Activated T-helper 2 cell treated with anti-CD3 and anti-CD28 coated beads, Interferon-gamma antibody, Interleukin-2, Interleukin-4, amounts not matched to agents 10 μg/mL and 5 μg/mL and 100 μg/mL, durations not matched to agents 14 hours and 24 hours and 36 hours (primary cell): ENCODE measurements around the gene GPAT3. TPM values are rescaled to one million over a fixed set of nuclear protein-coding genes. Genes with fewer than 3 reads are reported as not detected.

ENCODE experiments used
- DNase-seq: peaks from one replicate; pipeline ENCODE4 v3.0.0; 2021; ENCODE audit warnings: low spot score
- H3K27ac Mint-ChIP-seq: one replicate; pipeline ENCODE4 v1.8.0; 2021; ENCODE audit warnings: mixed read lengths
- H3K27me3 Mint-ChIP-seq: one replicate; pipeline ENCODE4 v1.8.0; 2021; ENCODE audit warnings: low read depth, mixed read lengths
- H3K36me3 Mint-ChIP-seq: one replicate; pipeline ENCODE4 v1.8.0; 2021; ENCODE audit warnings: low read depth, mixed read lengths
- H3K4me1 Mint-ChIP-seq: one replicate; pipeline ENCODE4 v1.8.0; 2021; ENCODE audit warnings: low read depth, mixed read lengths
- H3K4me3 Mint-ChIP-seq: one replicate; pipeline ENCODE4 v1.8.0; 2021; ENCODE audit warnings: low read depth, mild to moderate bottlenecking, moderate library complexity, mixed read lengths
- H3K9me3 Mint-ChIP-seq: one replicate; pipeline ENCODE4 v1.8.0; 2021; ENCODE audit warnings: mixed read lengths
- intact Hi-C: fragments of 100-400 bp; cut with micrococcal nuclease; formaldehyde crosslinking; loops from one replicate; pipeline ENCODE4 v1.15.1; 2023
- total RNA-seq: library from RNA; stranded (reverse); gene quantifications from 2 replicates; pipeline ENCODE4 v1.2.3, GENCODE V29; 2022

Gene GPAT3
- total RNA-seq, 1 donor from 2014 or later, result 8.8 TPM

DNA sequence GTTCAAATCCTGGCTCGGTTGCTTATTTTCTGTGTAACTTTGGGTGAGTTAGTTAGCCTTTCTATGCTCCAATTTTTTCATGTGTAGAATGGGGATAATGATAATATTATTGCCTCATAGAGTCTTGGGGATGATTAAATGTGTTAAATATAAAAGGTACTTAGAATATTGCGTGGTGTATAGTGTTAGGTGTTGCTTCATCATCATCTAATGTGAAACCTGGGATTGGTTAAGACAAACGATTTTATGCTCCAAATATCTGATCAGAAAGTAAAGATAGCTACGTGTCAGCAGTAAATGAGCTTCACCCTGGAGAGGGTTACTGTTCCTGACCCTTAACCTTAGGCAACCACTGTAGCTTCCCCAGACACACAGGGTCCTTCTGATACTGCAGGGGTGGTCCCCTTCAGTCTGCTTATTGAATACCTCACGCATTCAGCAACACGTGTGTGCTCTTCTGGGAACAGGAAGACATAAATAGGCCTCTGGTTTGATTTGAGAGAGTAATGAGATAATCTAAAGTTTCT, 50.1 kb downstream of the GPAT3 start:
- intact Hi-C loops, result no loop called here
- no peak for DNase-seq
- no peak overlapping the region for H3K4me3 Mint-ChIP-seq
- no peaks in the 10 kb centered on the region for H3K36me3 Mint-ChIP-seq
- H3K27ac Mint-ChIP-seq, result no peak overlapping the region
- H3K4me1 Mint-ChIP-seq, result no peaks in the 10 kb centered on the region
- H3K9me3 Mint-ChIP-seq, result no peaks in the 10 kb centered on the region
- no peaks in the 10 kb centered on the region for H3K27me3 Mint-ChIP-seq

DNA sequence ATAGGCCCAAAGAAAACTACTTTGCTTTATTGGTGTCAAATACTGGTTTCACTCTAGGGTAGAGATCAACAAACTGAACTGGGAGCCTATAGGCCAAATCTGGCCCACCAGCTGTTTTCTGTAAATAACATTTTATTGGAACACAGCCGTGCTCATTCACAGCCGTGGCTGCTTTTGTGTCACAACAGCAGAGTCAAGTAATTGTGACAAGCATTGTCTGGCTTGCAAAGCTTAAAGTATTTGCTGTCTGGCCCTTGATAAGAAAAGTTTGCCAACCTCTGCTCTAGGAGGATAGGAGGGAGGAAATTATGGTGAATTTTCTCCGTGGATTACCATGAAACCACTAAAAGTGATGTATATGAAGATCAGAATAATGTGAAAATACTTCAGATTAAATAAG, 53.4 kb downstream of the GPAT3 start:
- no peaks in the 10 kb centered on the region for H3K27me3 Mint-ChIP-seq
- no peak overlapping the region for H3K27ac Mint-ChIP-seq
- H3K9me3 Mint-ChIP-seq, result no peaks in the 10 kb centered on the region
- intact Hi-C loops, result no loop called here
- H3K4me1 Mint-ChIP-seq, result no peaks in the 10 kb centered on the region
- no peak for DNase-seq
- no peak overlapping the region for H3K4me3 Mint-ChIP-seq
- H3K36me3 Mint-ChIP-seq, result no peaks in the 10 kb centered on the region

DNA sequence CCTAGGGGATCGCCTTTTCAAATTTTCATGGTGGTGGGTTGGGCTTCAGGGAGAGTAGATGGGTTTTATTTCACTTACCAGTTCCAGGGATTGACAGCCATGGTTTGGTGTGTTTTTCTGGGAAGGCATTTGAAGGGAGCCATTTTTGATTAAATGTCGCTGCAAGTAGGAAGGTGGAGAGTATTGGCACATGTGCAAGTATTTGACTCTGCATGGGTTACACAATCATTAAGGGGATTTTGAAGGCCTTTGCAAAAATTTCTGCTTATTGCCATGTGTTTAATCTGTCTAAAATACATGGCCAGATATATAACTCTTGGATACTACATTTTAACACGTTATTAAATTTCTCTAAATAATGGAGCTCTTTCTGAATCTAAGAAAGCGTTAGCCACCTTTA, 55.1 kb downstream of the GPAT3 start:
- H3K36me3 Mint-ChIP-seq, result no peaks in the 10 kb centered on the region
- intact Hi-C loops, result no loop called here
- H3K9me3 Mint-ChIP-seq, result no peaks in the 10 kb centered on the region
- no peaks in the 10 kb centered on the region for H3K27me3 Mint-ChIP-seq
- DNase-seq, result no peak
- H3K27ac Mint-ChIP-seq, result no peak overlapping the region
- H3K4me3 Mint-ChIP-seq, result no peak overlapping the region
- no peaks in the 10 kb centered on the region for H3K4me1 Mint-ChIP-seq

DNA sequence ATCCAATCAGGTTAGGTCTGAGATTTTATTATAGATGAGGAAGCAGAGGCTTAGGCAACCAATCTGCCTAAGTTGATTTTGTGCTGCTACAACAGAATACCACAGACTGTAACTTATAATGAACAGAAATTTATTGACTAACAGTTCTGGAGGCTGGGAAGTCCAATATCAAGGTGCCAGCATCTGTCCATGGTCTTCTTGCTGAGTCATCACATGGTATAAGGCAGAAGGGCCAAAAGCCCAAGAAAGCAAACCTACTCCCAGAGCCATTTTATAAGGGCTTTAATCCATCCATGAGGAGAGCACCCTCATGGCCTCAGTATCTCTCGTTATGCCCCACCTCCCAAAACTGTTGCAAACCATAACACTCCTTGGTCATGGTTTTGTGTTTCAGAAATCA, 55.8 kb downstream of the GPAT3 start:
- intact Hi-C loops, result no loop called here
- Mint-ChIP-seq H3K9me3 (no peaks in the 10 kb centered on the region), H3K36me3 (no peaks in the 10 kb centered on the region), H3K27me3 (no peaks in the 10 kb centered on the region), H3K4me1 (no peaks in the 10 kb centered on the region), H3K4me3 (no peak overlapping the region), H3K27ac (no peak overlapping the region)
- DNase-seq, result no peak

DNA sequence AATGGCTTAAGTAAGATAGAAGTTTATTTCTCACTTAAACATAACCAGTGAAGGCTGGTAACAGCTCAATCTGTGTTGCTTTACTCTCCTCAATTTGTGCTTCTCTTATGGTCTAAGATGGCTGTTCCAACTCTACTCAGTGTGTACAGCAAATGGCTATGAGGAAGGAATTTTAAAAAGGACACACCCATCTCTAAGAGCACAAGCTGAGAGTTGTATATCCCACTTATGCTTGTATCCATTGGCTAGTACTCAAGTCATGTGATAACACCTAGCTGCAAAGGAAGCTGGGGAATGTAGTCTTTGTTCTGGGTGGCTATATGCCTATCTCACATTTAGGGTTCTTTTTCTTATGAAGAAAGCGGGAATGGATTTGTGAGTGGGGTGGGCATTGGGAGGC, 63.3 kb downstream of the GPAT3 start:
- no peak overlapping the region for H3K4me3 Mint-ChIP-seq
- intact Hi-C loops, result no loop called here

DNA sequence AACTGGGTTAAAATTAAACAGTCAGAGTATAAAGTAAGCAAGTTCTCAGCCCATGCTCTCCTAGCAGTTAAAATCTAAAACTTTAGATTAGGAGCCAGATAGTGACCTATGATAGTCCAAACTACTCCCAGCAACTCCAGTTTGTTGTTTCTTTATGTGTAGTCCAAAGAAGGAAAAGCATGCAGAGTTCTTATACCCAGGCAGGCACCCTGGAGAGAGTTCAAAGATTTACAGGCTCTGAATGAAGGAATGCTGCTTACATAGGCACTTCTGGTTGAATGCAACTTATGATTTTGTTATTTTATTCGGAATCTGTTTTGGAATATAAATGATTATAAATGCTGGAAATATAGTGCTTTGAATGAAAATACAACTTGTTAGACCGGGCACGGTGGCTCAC, 67.2 kb downstream of the GPAT3 start:
- H3K27me3 Mint-ChIP-seq, result peaks cover 2% of the 10 kb centered on the region

More for the DNA sequence above, 63.3 kb downstream of the GPAT3 start:
- H3K9me3 Mint-ChIP-seq, result no peaks in the 10 kb centered on the region
- peaks cover 3% of the 10 kb centered on the region for H3K36me3 Mint-ChIP-seq
- no peaks in the 10 kb centered on the region for H3K4me1 Mint-ChIP-seq
- H3K27me3 Mint-ChIP-seq, result peaks cover 2% of the 10 kb centered on the region
- H3K27ac Mint-ChIP-seq, result no peak overlapping the region
- no peak for DNase-seq

DNA sequence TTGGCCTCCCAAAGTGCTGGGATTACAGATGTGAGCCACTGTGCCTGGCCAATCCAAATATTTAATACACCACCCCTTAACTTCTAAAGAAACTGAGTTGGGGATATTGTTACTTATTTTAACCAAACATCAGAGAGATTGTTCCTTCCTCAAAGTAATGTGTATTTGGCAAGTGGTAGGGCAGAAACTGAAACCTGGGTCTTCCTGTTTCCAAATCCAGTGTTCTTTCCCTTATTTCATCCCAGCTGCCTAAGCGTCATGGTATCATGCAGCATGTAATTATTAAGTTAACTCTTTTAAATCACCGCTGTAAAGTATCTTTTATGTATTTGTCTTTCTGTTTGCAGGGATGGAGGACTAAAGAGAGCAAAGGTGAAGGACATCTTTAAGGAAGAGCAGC, 68.4 kb downstream of the GPAT3 start:
- no peak for DNase-seq
- peaks cover 5% of the 10 kb centered on the region for H3K27me3 Mint-ChIP-seq
- no peak overlapping the region for H3K4me3 Mint-ChIP-seq
- intact Hi-C loops, result no loop called here
- no peaks in the 10 kb centered on the region for H3K36me3 Mint-ChIP-seq
- H3K9me3 Mint-ChIP-seq, result no peaks in the 10 kb centered on the region
- no peak overlapping the region for H3K27ac Mint-ChIP-seq
- H3K4me1 Mint-ChIP-seq, result no peaks in the 10 kb centered on the region

More for the DNA sequence above, 67.2 kb downstream of the GPAT3 start:
- Mint-ChIP-seq H3K4me3 (no peak overlapping the region), H3K9me3 (no peaks in the 10 kb centered on the region), H3K36me3 (peaks cover under 1% of the 10 kb centered on the region), H3K4me1 (no peaks in the 10 kb centered on the region), H3K27ac (no peak overlapping the region)
- DNase-seq, result no peak
- intact Hi-C loops, result no loop called here

DNA sequence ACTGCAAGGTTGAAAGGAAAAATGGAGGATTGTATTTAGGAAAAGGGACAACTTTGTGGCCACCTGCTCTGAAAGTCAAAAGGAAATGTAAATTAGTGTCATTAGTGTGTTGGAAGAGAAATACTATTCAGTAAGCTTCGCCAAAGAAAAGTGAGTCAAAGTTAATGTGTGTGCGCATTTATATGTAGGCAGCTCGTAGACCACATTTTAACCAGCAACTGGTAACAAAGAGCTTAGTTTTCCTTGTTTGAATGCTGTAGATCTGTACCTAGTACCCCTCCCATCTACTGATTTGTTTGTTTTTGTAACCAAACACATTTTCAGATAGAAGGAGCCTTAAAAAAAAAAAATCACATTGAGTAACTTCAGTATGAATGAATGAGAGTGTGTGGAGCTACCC, 69.3 kb downstream of the GPAT3 start:
- Mint-ChIP-seq H3K4me1 (no peaks in the 10 kb centered on the region), H3K9me3 (no peaks in the 10 kb centered on the region), H3K27me3 (peaks cover 8% of the 10 kb centered on the region), H3K4me3 (no peak overlapping the region), H3K27ac (no peak overlapping the region), H3K36me3 (no peaks in the 10 kb centered on the region)
- no peak for DNase-seq
- intact Hi-C loops, result no loop called here

DNA sequence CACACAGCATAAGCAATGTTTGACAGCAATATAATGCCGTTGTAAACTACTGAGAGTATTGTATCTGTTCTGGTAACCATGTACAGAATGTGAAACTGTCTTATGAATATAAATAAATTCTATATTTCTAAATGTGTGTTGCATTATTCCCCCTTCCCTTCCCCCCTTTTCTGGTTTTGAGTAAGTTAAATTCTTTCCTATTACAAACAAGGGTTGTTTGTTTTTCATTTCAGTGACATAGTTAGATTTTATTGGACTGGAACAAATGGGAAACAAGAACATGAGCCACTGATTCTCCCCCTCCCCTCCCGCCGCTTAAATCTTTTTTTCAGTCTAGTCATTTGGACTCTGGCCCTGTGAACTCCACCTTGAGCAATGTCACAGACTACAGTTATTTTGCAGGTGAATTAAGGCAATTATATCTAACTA, 69.8 kb downstream of the GPAT3 start:
- no peaks in the 10 kb centered on the region for H3K4me1 Mint-ChIP-seq
- intact Hi-C loops, result no loop called here
- H3K27ac Mint-ChIP-seq, result no peak overlapping the region
- DNase-seq, result no peak
- no peaks in the 10 kb centered on the region for H3K36me3 Mint-ChIP-seq
- peaks cover 9% of the 10 kb centered on the region for H3K27me3 Mint-ChIP-seq
- H3K4me3 Mint-ChIP-seq, result no peak overlapping the region
- no peaks in the 10 kb centered on the region for H3K9me3 Mint-ChIP-seq

DNA sequence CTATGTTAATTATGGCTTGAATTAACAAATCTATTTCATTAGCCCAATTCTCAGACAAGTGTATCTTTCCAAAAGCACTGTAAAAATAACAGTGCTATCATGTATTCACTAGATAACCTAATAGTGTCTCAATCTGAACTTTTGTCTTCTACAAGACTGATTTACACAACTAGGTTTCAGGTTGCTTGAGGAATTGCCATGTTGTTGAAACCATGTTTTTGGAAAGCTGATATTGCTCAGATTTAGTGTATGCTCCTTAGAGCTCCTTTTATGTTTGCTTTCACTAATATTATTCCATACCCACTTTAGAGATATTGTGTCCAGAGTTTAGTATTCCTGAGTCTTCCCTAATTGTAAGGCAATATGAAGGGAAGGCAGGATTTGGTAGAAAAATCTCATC, 70.6 kb downstream of the GPAT3 start:
- Mint-ChIP-seq H3K27ac (no peak overlapping the region), H3K4me3 (no peak overlapping the region), H3K27me3 (peaks cover 14% of the 10 kb centered on the region), H3K4me1 (no peaks in the 10 kb centered on the region), H3K9me3 (no peaks in the 10 kb centered on the region), H3K36me3 (no peaks in the 10 kb centered on the region)
- intact Hi-C loops, result no loop called here
- DNase-seq, result no peak

DNA sequence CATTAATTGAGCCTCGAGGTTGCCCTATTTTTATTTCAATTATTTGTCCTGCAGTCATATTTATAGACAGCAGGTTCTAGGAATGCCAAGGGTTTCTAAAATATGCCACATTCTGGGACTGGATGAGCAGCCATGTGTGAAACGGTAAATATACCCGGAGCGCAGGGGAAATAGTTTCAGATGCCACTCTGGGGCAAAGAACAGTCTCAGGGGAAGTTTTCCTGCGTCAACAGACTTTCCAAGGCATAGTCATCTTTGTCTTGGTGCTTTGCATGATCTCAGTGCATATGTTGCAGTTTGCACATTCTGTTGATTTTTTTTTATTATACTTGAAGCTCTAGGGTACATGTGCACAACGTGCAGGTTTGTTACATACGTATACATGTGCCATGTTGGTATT, 71.0 kb downstream of the GPAT3 start:
- Mint-ChIP-seq H3K27ac (no peak overlapping the region), H3K4me3 (no peak overlapping the region), H3K36me3 (no peaks in the 10 kb centered on the region), H3K4me1 (no peaks in the 10 kb centered on the region), H3K27me3 (peaks cover 15% of the 10 kb centered on the region), H3K9me3 (no peaks in the 10 kb centered on the region)
- no peak for DNase-seq
- intact Hi-C loops, result no loop called here

DNA sequence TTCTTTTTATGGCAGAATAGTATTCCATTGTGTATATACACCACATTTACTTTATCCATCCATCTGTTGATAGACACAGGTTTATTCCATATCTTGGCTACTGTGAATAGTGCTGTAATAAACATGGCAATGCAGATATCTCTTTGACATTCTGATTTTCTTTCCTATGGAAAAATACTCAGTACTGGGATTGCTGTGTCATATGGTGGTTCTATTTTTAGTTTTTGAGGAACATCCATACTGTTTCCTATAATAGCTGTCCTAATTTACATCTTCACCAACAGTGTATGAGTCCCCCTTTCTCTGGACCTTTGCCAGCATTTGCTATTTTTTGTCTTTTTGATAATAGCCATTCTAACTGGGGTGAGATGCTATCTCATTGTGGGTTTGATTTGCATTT, 73.5 kb downstream of the GPAT3 start:
- intact Hi-C loops, result no loop called here
- H3K9me3 Mint-ChIP-seq, result peaks cover 19% of the 10 kb centered on the region
- H3K27me3 Mint-ChIP-seq, result peaks cover 18% of the 10 kb centered on the region
- no peaks in the 10 kb centered on the region for H3K4me1 Mint-ChIP-seq
- no peak overlapping the region for H3K4me3 Mint-ChIP-seq
- H3K27ac Mint-ChIP-seq, result no peak overlapping the region
- H3K36me3 Mint-ChIP-seq, result no peaks in the 10 kb centered on the region
- no peak for DNase-seq

DNA sequence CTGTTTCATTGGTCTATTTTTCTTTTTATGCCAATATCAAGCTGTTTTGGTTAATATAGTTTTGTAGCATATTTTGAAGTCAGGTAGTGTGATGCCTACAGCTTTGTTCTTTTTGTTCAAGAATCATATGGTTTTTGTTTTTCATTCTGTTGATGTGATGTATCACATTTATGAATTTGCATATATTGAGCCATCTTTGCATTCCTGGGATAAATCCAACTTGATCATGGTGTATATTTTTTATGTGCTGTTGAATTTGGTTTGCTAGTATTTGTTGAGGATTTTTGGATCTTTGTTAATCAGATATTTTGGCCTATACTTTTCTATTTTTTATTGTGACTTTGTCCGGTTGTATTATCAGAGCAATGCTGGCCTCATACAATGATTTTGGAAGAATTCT, 74.8 kb downstream of the GPAT3 start:
- no peaks in the 10 kb centered on the region for H3K36me3 Mint-ChIP-seq
- H3K4me3 Mint-ChIP-seq, result no peak overlapping the region
- H3K27ac Mint-ChIP-seq, result no peak overlapping the region
- intact Hi-C loops, result no loop called here
- H3K9me3 Mint-ChIP-seq, result peaks cover 25% of the 10 kb centered on the region
- H3K27me3 Mint-ChIP-seq, result peaks cover 18% of the 10 kb centered on the region
- no peak for DNase-seq
- no peaks in the 10 kb centered on the region for H3K4me1 Mint-ChIP-seq

DNA sequence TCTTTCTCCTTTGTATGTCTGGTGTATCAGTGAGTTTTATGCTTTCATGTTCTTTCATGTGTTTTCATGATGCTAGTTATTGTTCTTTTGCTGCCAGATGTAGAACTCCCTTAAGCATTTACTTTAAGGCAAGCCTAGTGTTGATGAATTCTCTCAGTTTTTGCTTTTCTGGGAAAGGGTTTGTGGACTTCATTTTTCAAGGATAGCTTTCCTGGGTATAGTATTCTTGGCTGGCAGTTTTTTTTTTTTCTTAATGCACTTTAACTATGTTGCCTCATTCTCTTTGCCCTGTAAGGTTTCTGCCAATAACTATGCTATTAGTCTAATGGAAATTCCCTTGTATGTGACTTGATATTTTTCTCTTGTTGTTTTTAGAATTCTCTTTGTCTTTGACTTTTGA, 77.1 kb downstream of the GPAT3 start:
- H3K36me3 Mint-ChIP-seq, result no peaks in the 10 kb centered on the region
- H3K4me3 Mint-ChIP-seq, result no peak overlapping the region
- peaks cover 25% of the 10 kb centered on the region for H3K9me3 Mint-ChIP-seq
- no peaks in the 10 kb centered on the region for H3K4me1 Mint-ChIP-seq
- intact Hi-C loops, result no loop called here
- H3K27me3 Mint-ChIP-seq, result peaks cover 16% of the 10 kb centered on the region
- no peak overlapping the region for H3K27ac Mint-ChIP-seq
- DNase-seq, result no peak
